ENCODE results near the gene MSMP.

Gene MSMP

GRCh38 chr9:35748242-35748857, 5.7 kb downstream of the MSMP start:
- H3K4me1 ChIP-seq (ENCODE audit: insufficient read depth, low read length): peaks cover 35% of the 10 kb centered on the region
- H3K27me3 ChIP-seq (ENCODE audit: insufficient read depth, low read length): no peaks in the 10 kb centered on the region
- peak overlapping the region; percentile 88 for H2AFZ ChIP-seq (ENCODE audit: low read depth, low read length)
- H3K9me3 ChIP-seq (ENCODE audit: low read length): no peaks in the 10 kb centered on the region
- H3K36me3 ChIP-seq (ENCODE audit: insufficient read depth, low read length): peaks cover 49% of the 10 kb centered on the region
- H3K4me3 ChIP-seq (ENCODE audit: low read length): peak overlapping the region; percentile 96

- Histone ChIP-seq H3K4me1 (ENCODE audit: insufficient read depth, low read length) (peaks cover 35% of the 10 kb centered on the region), H3K36me3 (ENCODE audit: insufficient read depth, low read length) (peaks cover 49% of the 10 kb centered on the region), H3K9me3 (ENCODE audit: low read length) (no peaks in the 10 kb centered on the region), H3K27me3 (ENCODE audit: insufficient read depth, low read length) (no peaks in the 10 kb centered on the region), H2AFZ (ENCODE audit: low read depth, low read length) (no peak overlapping the region), H3K4me3 (ENCODE audit: low read length) (peak overlapping the region; percentile 96)
Measured at GRCh38 chr9:35746583-35746982, 7.5 kb downstream of the MSMP start.

GRCh38 chr9:35745569-35745968, 8.5 kb downstream of the MSMP start:
- Histone ChIP-seq H3K36me3 (ENCODE audit: insufficient read depth, low read length) (peaks cover 47% of the 10 kb centered on the region), H2AFZ (ENCODE audit: low read depth, low read length) (no peak overlapping the region), H3K4me3 (ENCODE audit: low read length) (no peak overlapping the region), H3K4me1 (ENCODE audit: insufficient read depth, low read length) (peaks cover 35% of the 10 kb centered on the region), H3K27me3 (ENCODE audit: insufficient read depth, low read length) (no peaks in the 10 kb centered on the region), H3K9me3 (ENCODE audit: low read length) (no peaks in the 10 kb centered on the region)

GRCh38 chr9:35743880-35744518, 10.1 kb downstream of the MSMP start:
- H3K4me3 ChIP-seq (ENCODE audit: low read length): no peak overlapping the region
- peaks cover 25% of the 10 kb centered on the region for H3K4me1 ChIP-seq (ENCODE audit: insufficient read depth, low read length)
- H3K27me3 ChIP-seq (ENCODE audit: insufficient read depth, low read length): no peaks in the 10 kb centered on the region
- H2AFZ ChIP-seq (ENCODE audit: low read depth, low read length): no peak overlapping the region
- H3K36me3 ChIP-seq (ENCODE audit: insufficient read depth, low read length): peaks cover 60% of the 10 kb centered on the region
- H3K9me3 ChIP-seq (ENCODE audit: low read length): no peaks in the 10 kb centered on the region

- no peaks in the 10 kb centered on the region for H3K27me3 ChIP-seq (ENCODE audit: insufficient read depth, low read length)
- no peak overlapping the region for H3K4me3 ChIP-seq (ENCODE audit: low read length)
- no peaks in the 10 kb centered on the region for H3K9me3 ChIP-seq (ENCODE audit: low read length)
- peaks cover 66% of the 10 kb centered on the region for H3K36me3 ChIP-seq (ENCODE audit: insufficient read depth, low read length)
- peaks cover 25% of the 10 kb centered on the region for H3K4me1 ChIP-seq (ENCODE audit: insufficient read depth, low read length)
- no peak overlapping the region for H2AFZ ChIP-seq (ENCODE audit: low read depth, low read length)
Measured at GRCh38 chr9:35743452-35743851, 10.6 kb downstream of the MSMP start.

- H3K4me1 ChIP-seq (ENCODE audit: insufficient read depth, low read length): peaks cover 8% of the 10 kb centered on the region
- no peak overlapping the region for H3K4me3 ChIP-seq (ENCODE audit: low read length)
- no peaks in the 10 kb centered on the region for H3K27me3 ChIP-seq (ENCODE audit: insufficient read depth, low read length)
- no peak overlapping the region for H2AFZ ChIP-seq (ENCODE audit: low read depth, low read length)
- no peaks in the 10 kb centered on the region for H3K9me3 ChIP-seq (ENCODE audit: low read length)
- H3K36me3 ChIP-seq (ENCODE audit: insufficient read depth, low read length): peaks cover 83% of the 10 kb centered on the region
Measured at GRCh38 chr9:35741740-35742139, 12.3 kb downstream of the MSMP start.

GRCh38 chr9:35740243-35740642, 13.8 kb downstream of the MSMP start:
- Histone ChIP-seq H2AFZ (ENCODE audit: low read depth, low read length) (no peak overlapping the region), H3K36me3 (ENCODE audit: insufficient read depth, low read length) (peaks cover 90% of the 10 kb centered on the region), H3K4me3 (ENCODE audit: low read length) (no peak overlapping the region), H3K4me1 (ENCODE audit: insufficient read depth, low read length) (no peaks in the 10 kb centered on the region), H3K9me3 (ENCODE audit: low read length) (no peaks in the 10 kb centered on the region), H3K27me3 (ENCODE audit: insufficient read depth, low read length) (no peaks in the 10 kb centered on the region)

- Histone ChIP-seq H3K4me3 (ENCODE audit: low read length) (no peak overlapping the region), H3K36me3 (ENCODE audit: insufficient read depth, low read length) (peaks cover 85% of the 10 kb centered on the region), H3K27me3 (ENCODE audit: insufficient read depth, low read length) (no peaks in the 10 kb centered on the region), H2AFZ (ENCODE audit: low read depth, low read length) (no peak overlapping the region), H3K9me3 (ENCODE audit: low read length) (no peaks in the 10 kb centered on the region), H3K4me1 (ENCODE audit: insufficient read depth, low read length) (no peaks in the 10 kb centered on the region)
Measured at GRCh38 chr9:35738924-35739323, 15.2 kb downstream of the MSMP start.

GRCh38 chr9:35738186-35738585, 15.9 kb downstream of the MSMP start:
- Histone ChIP-seq H3K27me3 (ENCODE audit: insufficient read depth, low read length) (no peaks in the 10 kb centered on the region), H3K36me3 (ENCODE audit: insufficient read depth, low read length) (peaks cover 78% of the 10 kb centered on the region), H3K4me3 (ENCODE audit: low read length) (no peak overlapping the region)

GRCh38 chr9:35737143-35737542, 16.9 kb downstream of the MSMP start:
- no peaks in the 10 kb centered on the region for H3K9me3 ChIP-seq (ENCODE audit: low read length)
- peaks cover 9% of the 10 kb centered on the region for H3K4me1 ChIP-seq (ENCODE audit: insufficient read depth, low read length)
- no peak overlapping the region for H3K4me3 ChIP-seq (ENCODE audit: low read length)
- H3K27me3 ChIP-seq (ENCODE audit: insufficient read depth, low read length): no peaks in the 10 kb centered on the region
- H3K36me3 ChIP-seq (ENCODE audit: insufficient read depth, low read length): peaks cover 67% of the 10 kb centered on the region
- no peak overlapping the region for H2AFZ ChIP-seq (ENCODE audit: low read depth, low read length)

More at GRCh38 chr9:35738186-35738585, 15.9 kb downstream of the MSMP start:
- no peak overlapping the region for H2AFZ ChIP-seq (ENCODE audit: low read depth, low read length)
- H3K4me1 ChIP-seq (ENCODE audit: insufficient read depth, low read length): peaks cover 5% of the 10 kb centered on the region
- H3K9me3 ChIP-seq (ENCODE audit: low read length): no peaks in the 10 kb centered on the region

- H2AFZ ChIP-seq (ENCODE audit: low read depth, low read length): no peak overlapping the region
- H3K4me3 ChIP-seq (ENCODE audit: low read length): no peak overlapping the region
- no peaks in the 10 kb centered on the region for H3K9me3 ChIP-seq (ENCODE audit: low read length)
- H3K36me3 ChIP-seq (ENCODE audit: insufficient read depth, low read length): peaks cover 59% of the 10 kb centered on the region
- H3K4me1 ChIP-seq (ENCODE audit: insufficient read depth, low read length): peaks cover 11% of the 10 kb centered on the region
- no peaks in the 10 kb centered on the region for H3K27me3 ChIP-seq (ENCODE audit: insufficient read depth, low read length)
Measured at GRCh38 chr9:35736201-35736633, 17.9 kb downstream of the MSMP start.

GRCh38 chr9:35734096-35734495, 20.0 kb downstream of the MSMP start:
- H3K4me3 ChIP-seq (ENCODE audit: low read length): no peak overlapping the region
- H3K36me3 ChIP-seq (ENCODE audit: insufficient read depth, low read length): peaks cover 39% of the 10 kb centered on the region

GRCh38 chr9:35732800-35733541, 21.1 kb downstream of the MSMP start:
- H3K36me3 ChIP-seq (ENCODE audit: insufficient read depth, low read length): peaks cover 27% of the 10 kb centered on the region
- H3K4me1 ChIP-seq (ENCODE audit: insufficient read depth, low read length): peaks cover 43% of the 10 kb centered on the region
- no peaks in the 10 kb centered on the region for H3K9me3 ChIP-seq (ENCODE audit: low read length)
- peak overlapping the region; percentile 34 for H2AFZ ChIP-seq (ENCODE audit: low read depth, low read length)
- H3K4me3 ChIP-seq (ENCODE audit: low read length): peak overlapping the region; percentile 78
- no peaks in the 10 kb centered on the region for H3K27me3 ChIP-seq (ENCODE audit: insufficient read depth, low read length)

More at GRCh38 chr9:35734096-35734495, 20.0 kb downstream of the MSMP start:
- H3K9me3 ChIP-seq (ENCODE audit: low read length): no peaks in the 10 kb centered on the region
- H2AFZ ChIP-seq (ENCODE audit: low read depth, low read length): no peak overlapping the region
- H3K4me1 ChIP-seq (ENCODE audit: insufficient read depth, low read length): peaks cover 32% of the 10 kb centered on the region
- H3K27me3 ChIP-seq (ENCODE audit: insufficient read depth, low read length): no peaks in the 10 kb centered on the region
